Head of caudate nucleus (tissue), 42 donors: ENCODE results near the gene PTGFRN.
A peak's percentile ranks its signal among the peaks of the same experiment; 100 is the strongest.

ENCODE experiments used
- DNase-seq, 42 donors: peaks; one replicate each; pipeline versions ENCODE4 v3.0.0 to v3.0.0-alpha.2; 2020 to 2021; ENCODE audit warnings: mixed read lengths in 7 of 42
- intact Hi-C: fragments of 100-400 bp; cut with DNase I; formaldehyde crosslinking; loops from one replicate; pipeline ENCODE4 v1.15.0; 2022

The PTGFRN gene

GRCh38 chr1:117009132-117009531 lies 99.4 kb downstream of the PTGFRN start:
- DNase-seq = no peak
- intact Hi-C loops = no loop called here

GRCh38 chr1:117010310-117010969 lies 100.7 kb downstream of the PTGFRN start:
- intact Hi-C loops = no loop called here
- no peak for DNase-seq

- intact Hi-C loops = no loop called here
- DNase-seq = no peak
Observed at GRCh38 chr1:117011334-117011733, 101.6 kb downstream of the PTGFRN start.

GRCh38 chr1:117013309-117013858 lies 103.7 kb downstream of the PTGFRN start:
- intact Hi-C loops = no loop called here
- no peak for DNase-seq

- intact Hi-C loops = no loop called here
- DNase-seq = no peak
Observed at GRCh38 chr1:117014209-117014608, 104.5 kb downstream of the PTGFRN start.

GRCh38 chr1:117015724-117016123 lies 106.0 kb downstream of the PTGFRN start:
- no peak for DNase-seq
- intact Hi-C loops = no loop called here

- intact Hi-C loops = no loop called here
- no peak for DNase-seq
Observed at GRCh38 chr1:117017062-117017461, 107.3 kb downstream of the PTGFRN start.

DNA sequence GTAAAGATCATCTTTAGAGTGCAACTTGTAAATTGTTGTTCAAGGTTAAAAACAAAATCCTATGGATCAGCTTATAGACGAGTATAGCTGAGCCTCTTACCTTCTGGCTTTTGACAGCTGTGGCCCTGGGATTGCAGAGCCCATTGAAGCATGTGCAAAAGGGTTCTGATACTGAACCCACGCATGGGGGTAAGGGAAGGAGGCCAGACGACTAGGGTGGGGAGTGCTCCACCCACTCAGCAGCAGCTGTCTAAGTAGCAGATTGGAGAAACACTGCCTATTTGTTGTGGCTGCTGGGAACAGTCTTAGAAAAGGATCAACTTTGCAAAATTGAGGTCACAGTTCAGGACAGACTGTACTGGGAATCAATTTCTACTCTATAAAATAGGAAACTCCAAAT lies 107.9 kb downstream of the PTGFRN start:
- DNase-seq = no peak
- intact Hi-C loops = no loop called here

DNA sequence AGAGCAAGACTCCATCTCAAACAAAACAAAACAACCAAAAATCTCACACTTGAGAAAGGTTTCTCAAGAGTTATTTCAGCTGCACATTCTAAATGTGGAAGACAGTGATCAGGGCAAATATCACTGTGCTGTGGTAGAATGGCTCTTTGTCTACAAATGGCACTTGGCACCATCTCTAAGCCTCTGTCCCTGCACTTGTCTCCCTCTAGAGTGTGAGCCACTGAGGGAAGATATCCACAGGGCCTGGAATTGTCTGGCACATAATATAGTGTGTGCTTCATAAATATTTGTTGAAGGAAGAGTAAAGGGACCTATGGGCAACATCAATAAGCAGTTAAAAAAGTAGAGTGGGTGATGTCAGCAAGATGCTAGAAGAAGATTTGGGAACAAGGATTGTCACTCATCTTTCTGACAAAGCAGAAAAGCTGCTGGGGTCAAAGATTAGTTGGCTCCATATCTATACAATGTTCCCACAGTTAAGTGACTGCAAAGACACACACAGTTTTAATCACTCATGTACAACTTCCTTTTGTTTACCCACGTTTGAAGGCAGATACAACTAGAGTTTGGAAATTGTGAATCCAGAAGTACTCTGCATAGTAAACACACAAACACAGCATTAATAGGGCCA lies 110.9 kb downstream of the PTGFRN start:
- DNase-seq = peak in 16 of 42 donors; percentile 12 to 65 (median 37)
- intact Hi-C loops = no loop called here

GRCh38 chr1:117022114-117022513 lies 112.4 kb downstream of the PTGFRN start:
- DNase-seq = no peak
- intact Hi-C loops = no loop called here

- DNase-seq = no peak
- intact Hi-C loops = no loop called here
Observed at GRCh38 chr1:117025568-117025967, 115.9 kb downstream of the PTGFRN start.

DNA sequence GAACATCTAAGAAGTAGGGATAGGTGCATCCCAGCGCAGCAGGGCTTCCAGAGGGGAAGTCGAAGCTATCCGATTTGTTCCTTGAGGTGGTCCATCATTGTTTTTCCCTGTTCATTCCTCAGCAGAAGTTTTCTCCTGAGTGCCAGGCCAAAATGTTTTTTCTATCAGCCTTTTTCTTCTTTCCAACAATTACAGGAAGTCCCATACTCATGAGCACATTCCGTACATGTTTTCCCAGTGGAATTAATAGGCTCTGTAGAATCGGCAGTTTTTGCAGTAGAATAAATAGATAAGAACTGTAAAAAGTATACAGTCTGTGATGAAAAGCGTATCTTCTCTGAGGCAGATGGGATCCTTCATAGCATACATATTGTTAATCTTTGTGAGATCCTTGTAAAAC lies 116.6 kb downstream of the PTGFRN start:
- no peak for DNase-seq
- intact Hi-C loops = no loop called here

DNA sequence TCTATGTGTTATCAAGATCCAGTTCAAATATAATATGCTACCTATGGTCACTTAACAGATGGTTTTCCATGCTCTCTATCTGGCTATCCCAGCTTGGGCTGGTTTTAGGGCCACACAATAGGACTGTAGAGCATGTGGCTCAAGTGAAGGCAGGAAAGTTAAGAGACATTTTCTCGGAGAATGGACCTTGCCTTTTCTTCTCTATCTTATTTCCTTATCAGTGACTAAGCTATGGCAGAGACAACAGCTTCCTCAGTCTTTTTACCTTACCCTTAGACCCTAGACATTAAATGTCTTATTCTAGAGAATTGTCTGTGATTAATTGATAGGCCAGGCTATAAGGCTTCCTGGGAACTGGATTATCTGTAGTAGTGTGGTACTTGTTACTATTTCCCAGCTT lies 120.0 kb downstream of the PTGFRN start:
- DNase-seq = no peak
- intact Hi-C loops = no loop called here

DNA sequence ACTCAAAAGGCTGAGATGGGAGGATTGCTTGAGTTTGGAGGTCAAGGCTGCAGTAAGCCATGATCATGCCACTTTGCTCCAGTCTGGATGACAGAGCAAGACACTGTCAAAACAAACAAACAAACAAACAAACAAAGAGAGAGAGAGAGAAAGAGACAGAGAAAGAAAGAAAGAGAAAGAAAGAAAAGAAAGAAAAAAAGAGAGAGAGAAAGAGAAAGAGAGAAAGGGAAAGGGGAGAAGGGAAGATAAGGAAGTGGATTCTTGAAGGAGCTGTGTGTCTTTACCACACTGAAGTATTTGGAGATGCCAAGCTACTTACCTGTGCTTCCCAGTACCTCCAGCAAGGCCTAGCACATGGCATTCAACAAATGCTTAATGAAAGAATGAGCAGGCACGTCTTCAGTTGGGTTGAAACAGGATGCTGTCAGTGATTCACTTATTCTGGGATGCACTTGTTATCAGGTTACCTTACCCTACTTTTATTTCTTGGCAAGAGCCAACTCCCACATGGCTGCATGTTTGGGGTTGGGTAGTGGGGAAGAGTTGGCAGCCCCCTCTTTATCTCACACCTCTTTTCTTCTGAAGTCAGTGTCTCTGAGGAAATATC lies 120.7 kb downstream of the PTGFRN start:
- intact Hi-C loops = no loop called here
- no peak for DNase-seq

- intact Hi-C loops = no loop called here
- no peak for DNase-seq
Observed at GRCh38 chr1:117032266-117032665, 122.5 kb downstream of the PTGFRN start.

GRCh38 chr1:117032681-117033539 lies 123.2 kb downstream of the PTGFRN start:
- intact Hi-C loops = no loop called here
- DNase-seq = no peak

DNA sequence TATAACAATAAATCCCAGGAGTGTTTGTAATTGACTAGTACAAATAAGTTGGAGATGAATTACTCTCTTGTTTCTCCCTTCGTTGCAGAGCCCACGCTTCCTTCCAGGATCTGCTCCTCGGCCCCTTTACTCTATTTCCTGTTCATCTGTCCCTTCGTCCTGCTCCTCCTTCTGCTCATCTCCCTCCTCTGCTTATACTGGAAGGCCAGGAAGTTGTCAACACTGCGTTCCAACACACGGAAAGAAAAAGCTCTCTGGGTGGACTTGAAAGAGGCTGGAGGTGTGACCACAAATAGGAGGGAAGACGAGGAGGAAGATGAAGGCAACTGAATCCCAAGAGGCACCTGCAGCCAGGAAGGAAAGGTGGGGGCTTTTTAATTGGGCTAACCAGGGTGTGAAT lies 124.1 kb downstream of the PTGFRN start:
- DNase-seq = no peak
- intact Hi-C loops = no loop called here

- intact Hi-C loops = no loop called here
- DNase-seq = no peak
Observed at GRCh38 chr1:117034791-117035290, 125.1 kb downstream of the PTGFRN start.

- intact Hi-C loops = no loop called here
- DNase-seq = no peak
Observed at GRCh38 chr1:117036018-117036461, 126.3 kb downstream of the PTGFRN start.
